ENCODE data around the gene FAM83D. TPM values are rescaled to one million over a fixed set of nuclear protein-coding genes. Genes with fewer than 3 reads are reported as not detected.
"Not testable (repeated sequence)": the region's sequence is repeated elsewhere in the genome, so short reads cannot be mapped to it uniquely, and the experiment has no call there.

The FAM83D gene
- total RNA-seq, 2 experiments from 2014 or later, result 24.9 to 25.6 TPM

DNA sequence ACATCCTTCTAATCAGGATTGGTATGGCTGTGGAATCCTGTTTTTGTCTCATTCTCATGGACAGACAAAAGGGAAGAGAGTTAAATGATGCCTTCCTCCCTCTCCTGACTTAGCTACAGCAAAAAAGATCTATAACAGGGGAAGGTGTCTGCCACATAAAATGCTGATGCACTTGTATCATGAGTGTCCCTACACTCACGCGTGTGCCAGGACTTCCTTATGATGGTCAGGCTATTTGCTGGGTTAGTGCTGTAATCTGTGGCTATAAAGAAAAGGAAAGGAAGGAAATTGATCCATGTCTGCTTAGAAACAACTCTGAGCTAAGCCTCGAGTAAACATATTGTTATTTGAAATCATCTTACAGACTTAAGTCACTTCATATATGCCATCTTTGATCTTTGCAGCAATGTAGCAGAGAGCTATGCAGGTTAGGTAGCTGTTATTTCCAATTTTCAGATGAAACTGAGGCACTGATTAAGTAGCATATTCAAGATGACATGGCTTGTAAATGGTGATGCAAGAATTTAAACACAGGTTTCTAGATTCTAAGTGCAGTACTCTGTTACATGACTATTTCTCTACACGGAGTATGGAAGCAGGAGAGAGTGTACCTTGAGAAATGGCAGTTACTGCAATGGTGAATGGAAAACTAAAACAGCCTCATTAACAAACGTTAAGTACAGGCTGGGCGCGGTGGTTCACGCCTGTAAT lies 27.6 kb downstream of the FAM83D start:
- Mint-ChIP-seq H3K27me3 (ENCODE audit: low read depth) (no peaks in the 10 kb centered on the region), H3K27ac (no peak overlapping the region), H3K4me3 (no peak overlapping the region), H3K9me3 (ENCODE audit: insufficient read depth) (no peaks in the 10 kb centered on the region), H3K4me1 (ENCODE audit: low read depth) (no peaks in the 10 kb centered on the region), H3K36me3 (ENCODE audit: low read depth) (peaks cover 47% of the 10 kb centered on the region)
- ATAC-seq, result no peak
- no peak for DNase-seq
- ChIA-PET POLR2A (interaction anchor here (1.9 kb wide), 1 partner anchor 9 kb away, joined by 7 read pairs; the partner anchor contains the start of gene DHX35), CTCF (interaction anchor here (0.8 to 1.1 kb wide), 2 partner anchors 8 to 27 kb away, joined by 3 read pairs; partner anchors contain the start of genes DHX35 and FAM83D)

DNA sequence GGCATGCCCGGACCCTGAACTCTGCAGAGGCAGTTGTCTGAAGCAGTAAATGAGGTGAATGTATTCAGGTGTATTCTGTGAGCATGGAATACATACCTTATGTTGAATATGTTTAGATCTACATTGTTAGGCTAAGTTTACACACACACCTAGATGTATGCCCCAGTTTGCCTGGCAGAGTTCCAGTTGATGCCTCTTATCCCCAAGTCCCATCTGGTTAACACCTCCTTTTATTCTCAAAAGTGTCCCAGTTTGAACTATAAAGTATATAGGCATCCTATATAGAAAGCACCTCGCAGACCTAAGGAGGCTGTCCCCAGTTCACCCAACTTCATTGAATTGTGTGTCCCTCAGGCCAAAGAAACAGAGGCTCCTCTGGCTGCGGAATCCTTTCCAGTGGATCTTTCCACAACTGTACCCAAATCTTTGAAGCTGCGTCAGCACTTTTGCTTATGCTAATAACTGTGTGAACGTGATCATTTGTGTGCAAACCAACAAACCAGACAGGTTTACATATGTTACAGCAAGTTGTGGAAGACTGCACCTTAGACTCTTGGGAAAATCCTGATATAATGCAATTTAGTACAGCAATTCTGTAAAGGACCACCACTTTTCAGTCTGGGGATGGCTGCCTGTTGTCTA lies 31.1 kb downstream of the FAM83D start:
- Mint-ChIP-seq H3K27me3 (ENCODE audit: low read depth) (no peaks in the 10 kb centered on the region), H3K36me3 (ENCODE audit: low read depth) (peaks cover 17% of the 10 kb centered on the region), H3K27ac (no peak overlapping the region), H3K9me3 (ENCODE audit: insufficient read depth) (no peaks in the 10 kb centered on the region), H3K4me1 (ENCODE audit: low read depth) (peaks cover 11% of the 10 kb centered on the region), H3K4me3 (no peak overlapping the region)
- DNase-seq, result no peak
- ChIA-PET CTCF (no interaction called here), POLR2A (no interaction called here)
- ATAC-seq, result no peak

DNA sequence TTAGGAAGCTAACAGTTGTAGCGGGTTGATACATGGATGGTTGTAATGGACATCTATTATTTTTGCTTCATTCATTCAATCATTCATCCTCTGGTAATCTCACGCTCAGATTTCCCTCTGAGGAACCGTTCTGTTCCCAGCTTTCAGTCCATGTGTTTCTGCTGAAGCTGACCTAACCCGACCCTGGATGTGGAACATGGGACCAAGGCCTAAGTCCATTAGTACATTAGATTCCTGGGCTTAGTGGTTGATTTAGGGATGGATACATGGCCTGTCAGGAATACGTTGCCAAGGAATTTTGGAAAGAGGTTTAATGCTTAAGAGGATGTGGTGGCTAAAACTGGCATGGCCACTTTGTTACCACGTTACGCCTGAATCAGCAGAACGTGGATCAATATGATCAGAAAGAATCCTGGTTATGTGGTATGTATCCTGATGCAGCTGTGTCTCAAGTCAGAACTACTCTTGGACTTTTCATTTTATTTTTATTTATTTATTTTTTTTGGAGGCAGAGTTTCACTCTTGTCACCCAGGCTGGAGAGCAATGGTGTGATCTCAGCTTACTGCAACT lies 31.8 kb downstream of the FAM83D start:
- CTCF ChIA-PET, result no interaction called here
- H3K4me1 Mint-ChIP-seq (ENCODE audit: low read depth), result peaks cover 15% of the 10 kb centered on the region
- ATAC-seq (no peak), DNase-seq (no peak)
- H3K27me3 Mint-ChIP-seq (ENCODE audit: low read depth), result no peaks in the 10 kb centered on the region
- H3K36me3 Mint-ChIP-seq (ENCODE audit: low read depth), result peaks cover 15% of the 10 kb centered on the region
- POLR2A ChIA-PET, result no interaction called here
- H3K9me3 Mint-ChIP-seq (ENCODE audit: insufficient read depth), result no peaks in the 10 kb centered on the region
- H3K4me3 Mint-ChIP-seq, result no peak overlapping the region
- H3K27ac Mint-ChIP-seq, result no peak overlapping the region

DNA sequence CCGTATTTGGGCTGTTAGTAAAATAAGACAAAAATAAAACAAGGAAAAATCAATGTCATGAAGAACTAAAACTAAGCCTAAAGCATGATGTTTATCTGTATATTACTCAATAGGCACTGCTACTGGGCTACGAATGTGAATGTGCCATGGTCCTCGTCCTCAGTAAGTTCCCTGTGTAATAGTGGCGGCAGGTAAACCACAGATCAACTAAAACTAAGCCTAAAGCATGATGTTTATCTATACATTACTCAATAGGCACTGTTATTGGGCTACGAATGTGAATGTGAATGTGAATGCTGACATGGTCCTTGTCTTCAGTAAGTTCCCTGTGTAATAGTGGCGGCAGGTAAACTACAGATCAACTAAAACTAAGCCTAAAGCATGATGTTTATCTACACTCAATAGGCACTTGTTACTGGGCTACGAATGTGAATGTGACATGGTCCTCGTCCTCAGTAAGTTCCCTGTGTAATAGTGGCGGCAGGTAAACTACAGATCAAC lies 34.0 kb downstream of the FAM83D start:
- H3K4me1 Mint-ChIP-seq (ENCODE audit: low read depth), result peaks cover 28% of the 10 kb centered on the region
- H3K27me3 Mint-ChIP-seq (ENCODE audit: low read depth); H3K36me3 Mint-ChIP-seq (ENCODE audit: low read depth); DNase-seq; H3K9me3 Mint-ChIP-seq (ENCODE audit: insufficient read depth); H3K4me3 Mint-ChIP-seq; ATAC-seq; H3K27ac Mint-ChIP-seq: not testable (repeated sequence)
- ChIA-PET CTCF (interaction anchor here (3.4 kb wide), 1 partner anchor 34 kb away, joined by 26 read pairs; the partner anchor contains the start of gene FAM83D), POLR2A (interaction anchor here (1.1 to 2.8 kb wide), 2 partner anchors 10 to 33 kb away, joined by 3 to 25 read pairs; partner anchors contain the start of gene FAM83D)

DNA sequence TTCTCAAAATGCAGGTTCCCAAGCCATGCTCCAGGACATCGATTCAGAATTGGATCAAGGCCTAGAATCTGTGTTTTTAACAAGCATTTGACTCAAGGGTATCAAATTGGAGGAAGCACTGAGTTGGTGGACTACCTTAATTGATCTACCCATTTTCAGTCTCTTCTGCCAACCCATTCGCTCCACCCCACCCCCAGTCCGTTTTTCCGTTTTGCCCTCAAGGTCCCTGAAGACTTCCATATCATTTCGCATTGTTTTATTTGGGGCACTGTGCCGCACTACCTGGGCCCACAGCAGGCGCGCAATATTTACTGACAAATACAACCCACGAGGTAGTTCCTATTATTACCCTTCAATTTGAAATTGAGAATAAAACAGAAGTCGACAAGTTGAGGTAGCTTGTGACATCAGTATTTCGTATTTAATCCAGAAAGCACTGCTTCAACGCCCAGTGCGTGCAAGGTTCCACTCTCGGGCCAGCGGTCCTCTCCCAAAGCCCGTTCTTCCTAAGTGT lies 35.4 kb downstream of the FAM83D start:
- H3K9me3 Mint-ChIP-seq (ENCODE audit: insufficient read depth), result no peaks in the 10 kb centered on the region
- ATAC-seq, result no peak
- ChIA-PET POLR2A (interaction anchor here (0.6 to 3.0 kb wide), 19 partner anchors 11 to 1675 kb away, joined by 3 to 25 read pairs (median 4); partner anchors contain the start of gene FAM83D), CTCF (interaction anchor here (0.7 to 4.0 kb wide), 18 partner anchors 8 to 214 kb away, joined by 3 to 42 read pairs (median 4); partner anchors contain the start of genes ACTR5 and FAM83D)
- peak overlapping the region; percentile 96 for H3K27ac Mint-ChIP-seq
- no peaks in the 10 kb centered on the region for H3K27me3 Mint-ChIP-seq (ENCODE audit: low read depth)
- peaks cover 6% of the 10 kb centered on the region for H3K36me3 Mint-ChIP-seq (ENCODE audit: low read depth)
- H3K4me3 Mint-ChIP-seq, result peak overlapping the region; percentile 92
- DNase-seq, result peak; percentile 39
- H3K4me1 Mint-ChIP-seq (ENCODE audit: low read depth), result peaks cover 28% of the 10 kb centered on the region

DNA sequence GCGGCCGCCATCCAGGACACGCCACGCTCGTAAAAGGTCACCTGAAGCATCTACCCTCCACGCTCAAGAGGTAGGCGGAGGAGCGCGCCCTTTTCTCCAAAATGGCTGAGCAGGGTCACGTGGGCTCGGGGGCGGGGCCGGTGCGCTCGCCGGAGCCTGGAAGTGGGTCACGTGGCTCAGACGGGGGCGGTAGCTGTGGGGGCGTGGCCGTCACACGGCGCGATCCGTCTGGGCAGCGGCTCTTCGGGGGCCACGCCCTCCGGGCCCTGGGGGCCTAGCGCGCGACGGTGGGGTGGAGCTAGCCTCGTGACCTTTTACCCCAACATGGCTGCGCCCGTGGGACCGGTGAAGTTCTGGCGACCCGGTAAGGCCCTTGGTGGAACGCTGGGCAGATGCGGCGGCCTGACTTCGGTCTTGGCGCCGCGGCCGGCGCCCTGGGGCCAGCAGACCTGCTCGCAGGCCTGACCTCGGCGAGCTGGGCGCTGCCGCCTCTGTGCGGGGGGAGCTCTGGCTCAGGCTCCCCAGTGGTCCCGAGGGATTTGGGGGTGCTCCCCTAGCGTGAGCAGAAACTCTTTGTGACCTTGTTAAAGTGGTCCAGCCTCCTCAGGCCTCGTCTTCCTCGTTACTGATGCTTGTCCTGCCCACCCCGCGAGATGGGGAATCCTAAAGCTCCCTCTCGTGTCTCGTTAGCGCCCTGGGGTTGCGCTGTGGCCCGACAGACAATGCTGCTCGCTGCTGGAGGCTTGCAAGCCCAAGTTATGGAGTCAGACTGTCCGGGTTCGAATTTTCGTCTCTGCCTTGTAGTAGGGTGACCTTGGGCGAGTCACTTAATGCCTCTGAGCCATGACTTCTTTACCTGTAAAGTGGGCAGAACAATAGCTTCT lies 36.1 kb downstream of the FAM83D start, which contains the start of gene DHX35:
Gene DHX35 (plus strand): TSS at position 301 of the 884 bp plus-strand sequence. CDS start 24 bp downstream, at position 325.
- Mint-ChIP-seq H3K4me1 (ENCODE audit: low read depth) (peaks cover 28% of the 10 kb centered on the region), H3K27ac (peak within 1 kb of the TSS; percentile 96), H3K27me3 (ENCODE audit: low read depth) (no peaks in the 10 kb centered on the region), H3K9me3 (ENCODE audit: insufficient read depth) (no peaks in the 10 kb centered on the region), H3K4me3 (peak within 1 kb of the TSS; percentile 92), H3K36me3 (ENCODE audit: low read depth) (peaks cover 6% of the 10 kb centered on the region)
- CTCF ChIA-PET, result interaction anchor here (0.7 to 4.0 kb wide), 27 partner anchors 9 to 212 kb away, joined by 3 to 42 read pairs (median 5); partner anchors contain the start of gene FAM83D
- POLR2A ChIA-PET, result interaction anchor here (0.6 to 3.0 kb wide), 26 partner anchors 9 to 529 kb away, joined by 3 to 25 read pairs (median 4); partner anchors contain the start of genes FAM83D and SNHG17
- DNase-seq, result peak; percentile 99
- ATAC-seq, result peak; percentile 100

DNA sequence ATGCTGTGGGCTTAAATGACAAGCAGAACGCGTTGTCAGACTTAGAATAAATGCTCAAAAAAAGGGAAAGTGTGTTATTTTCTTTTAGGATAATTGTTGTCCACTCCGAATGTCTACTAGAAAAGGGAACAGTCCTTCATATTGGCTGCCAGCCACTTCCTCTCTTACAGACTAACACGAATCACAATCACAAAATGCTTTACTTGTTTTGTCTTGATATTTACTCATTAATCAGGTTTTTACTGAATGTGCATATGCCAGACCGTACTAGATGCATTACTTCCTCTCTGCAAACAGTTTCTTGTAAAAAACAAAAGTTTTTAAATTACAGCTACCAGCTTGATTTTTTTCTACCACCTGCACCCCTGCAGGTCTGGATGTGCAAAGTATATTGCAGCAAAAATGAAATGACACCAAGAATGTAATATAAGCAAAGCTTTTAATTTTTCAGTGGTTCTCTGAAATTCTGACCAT lies 36.7 kb downstream of the FAM83D start:
- no peak for DNase-seq
- H3K27me3 Mint-ChIP-seq (ENCODE audit: low read depth), result no peaks in the 10 kb centered on the region
- H3K4me3 Mint-ChIP-seq, result peak overlapping the region; percentile 92
- ChIA-PET CTCF (interaction anchor here (0.7 to 4.0 kb wide), 20 partner anchors 12 to 118 kb away, joined by 3 to 42 read pairs (median 4); partner anchors contain the start of gene FAM83D), POLR2A (interaction anchor here (0.7 to 3.0 kb wide), 16 partner anchors 9 to 530 kb away, joined by 3 to 25 read pairs (median 4); partner anchors contain the start of genes FAM83D and SNHG17)
- peaks cover 6% of the 10 kb centered on the region for H3K36me3 Mint-ChIP-seq (ENCODE audit: low read depth)
- peaks cover 28% of the 10 kb centered on the region for H3K4me1 Mint-ChIP-seq (ENCODE audit: low read depth)
- ATAC-seq, result no peak
- H3K27ac Mint-ChIP-seq, result peak overlapping the region; percentile 92
- no peaks in the 10 kb centered on the region for H3K9me3 Mint-ChIP-seq (ENCODE audit: insufficient read depth)

DNA sequence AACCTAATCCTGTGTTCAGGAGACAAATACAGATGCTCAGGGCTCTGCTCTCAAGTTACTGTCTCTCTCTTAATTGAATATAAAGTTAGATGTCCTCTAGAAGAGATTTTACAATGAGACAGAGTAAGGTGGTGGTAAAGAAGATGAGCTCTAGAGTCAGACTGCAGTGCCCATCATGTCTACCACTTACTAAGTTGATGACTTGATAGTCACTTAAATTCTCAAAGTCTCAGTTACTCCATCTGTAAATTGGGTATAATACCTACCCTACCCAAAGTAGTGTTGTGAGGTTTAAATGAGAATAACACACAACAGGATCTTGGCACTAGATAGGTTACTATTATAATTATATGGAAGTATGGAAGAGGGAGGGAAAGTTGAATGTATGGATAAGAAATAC lies 37.5 kb downstream of the FAM83D start:
- peaks cover 6% of the 10 kb centered on the region for H3K36me3 Mint-ChIP-seq (ENCODE audit: low read depth)
- POLR2A ChIA-PET, result interaction anchor here (3.0 kb wide), 1 partner anchor 86 kb away, joined by 9 read pairs; no protein-coding TSS in a partner anchor
- ATAC-seq (no peak), DNase-seq (no peak)
- H3K27ac Mint-ChIP-seq, result no peak overlapping the region
- H3K27me3 Mint-ChIP-seq (ENCODE audit: low read depth), result no peaks in the 10 kb centered on the region
- no peaks in the 10 kb centered on the region for H3K9me3 Mint-ChIP-seq (ENCODE audit: insufficient read depth)
- no peak overlapping the region for H3K4me3 Mint-ChIP-seq
- CTCF ChIA-PET, result interaction anchor here (0.9 to 4.0 kb wide), 11 partner anchors 21 to 86 kb away, joined by 3 to 42 read pairs (median 5); partner anchors contain the start of gene FAM83D
- peaks cover 28% of the 10 kb centered on the region for H3K4me1 Mint-ChIP-seq (ENCODE audit: low read depth)

DNA sequence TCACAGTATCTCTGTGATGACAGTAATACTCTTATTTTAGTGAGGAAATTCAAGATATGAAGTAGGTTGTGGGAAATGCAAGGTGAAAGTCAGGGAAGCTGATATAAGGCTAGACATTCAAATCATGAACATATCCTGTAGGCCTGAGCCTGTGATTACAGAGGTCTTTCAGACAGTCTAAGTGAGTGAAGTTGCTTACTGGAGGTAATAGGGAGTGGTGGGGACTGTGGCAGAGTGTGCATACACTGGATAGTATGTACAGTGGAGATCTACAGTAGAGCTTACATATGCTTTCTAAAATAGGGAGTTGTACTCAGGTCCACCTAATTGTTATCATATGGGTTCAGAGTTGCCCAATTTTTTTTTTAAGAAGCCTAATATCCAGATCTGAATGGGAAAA lies 39.0 kb downstream of the FAM83D start:
- CTCF ChIA-PET, result interaction anchor here (0.8 to 1.5 kb wide), 3 partner anchors 14 to 84 kb away, joined by 3 to 5 read pairs (median 3); no protein-coding TSS in a partner anchor
- H3K27ac Mint-ChIP-seq, result no peak overlapping the region
- peaks cover 28% of the 10 kb centered on the region for H3K4me1 Mint-ChIP-seq (ENCODE audit: low read depth)
- H3K4me3 Mint-ChIP-seq, result no peak overlapping the region
- DNase-seq (no peak), ATAC-seq (no peak)
- H3K9me3 Mint-ChIP-seq (ENCODE audit: insufficient read depth), result no peaks in the 10 kb centered on the region
- H3K27me3 Mint-ChIP-seq (ENCODE audit: low read depth), result no peaks in the 10 kb centered on the region
- POLR2A ChIA-PET, result no interaction called here
- H3K36me3 Mint-ChIP-seq (ENCODE audit: low read depth), result peaks cover 8% of the 10 kb centered on the region

DNA sequence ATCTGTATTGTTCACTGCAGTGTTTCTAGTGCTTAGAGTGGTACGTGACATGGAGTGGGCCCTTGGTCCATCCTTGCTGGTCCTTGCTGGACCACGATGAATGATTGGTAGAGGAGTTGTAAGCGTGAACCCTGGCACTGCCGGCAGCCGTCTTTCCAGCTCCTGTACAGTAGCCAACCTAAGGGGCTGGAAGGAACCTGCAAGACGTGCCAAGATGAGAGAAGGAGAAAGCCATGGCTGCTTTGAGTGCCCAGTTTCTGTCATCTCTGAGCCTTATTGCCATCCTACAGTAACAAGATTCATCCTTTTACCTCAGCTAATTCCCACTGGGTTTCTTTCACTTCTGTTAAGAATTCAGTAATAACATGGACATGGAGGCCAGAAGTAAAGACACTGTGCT lies 41.9 kb downstream of the FAM83D start:
- no peaks in the 10 kb centered on the region for H3K9me3 Mint-ChIP-seq (ENCODE audit: insufficient read depth)
- no peak for ATAC-seq
- H3K4me3 Mint-ChIP-seq, result no peak overlapping the region
- ChIA-PET POLR2A (no interaction called here), CTCF (interaction anchor here (1.9 kb wide), 1 partner anchor 81 kb away, joined by 4 read pairs; no protein-coding TSS in a partner anchor)
- H3K27me3 Mint-ChIP-seq (ENCODE audit: low read depth), result no peaks in the 10 kb centered on the region
- H3K36me3 Mint-ChIP-seq (ENCODE audit: low read depth), result peaks cover 12% of the 10 kb centered on the region
- DNase-seq, result no peak
- no peak overlapping the region for H3K27ac Mint-ChIP-seq
- H3K4me1 Mint-ChIP-seq (ENCODE audit: low read depth), result peaks cover 16% of the 10 kb centered on the region
